DOHH2 (cell line): ENCODE results near the gene BSND.

Experiments used
- H3F3A ChIP-seq: fragments of 200-600 bp; sonication (generic), shearing (Covaris generic); 2 replicates; pipeline ENCODE4 v1.6.0; 2016; ENCODE audit warnings: antibody characterized with exemption, mild to moderate bottlenecking; ENCODE audit not compliant: control insufficient read depth, insufficient read depth
- H3K27ac ChIP-seq: fragments of 200-600 bp; sonication (generic); 2 replicates; pipeline ENCODE4 v1.5.1; 2014; ENCODE audit warnings: low read depth, mild to moderate bottlenecking, low read length, moderate library complexity
- H3K27me3 ChIP-seq: fragments of 200-600 bp; sonication (generic); 2 replicates; pipeline ENCODE4 v1.6.1; 2014; ENCODE audit warnings: mild to moderate bottlenecking, low read length, mixed read lengths; ENCODE audit not compliant: control insufficient read depth
- H3K36me3 ChIP-seq: fragments of 200-600 bp; sonication (generic); 2 replicates; pipeline ENCODE4 v1.6.1; 2014; ENCODE audit warnings: mild to moderate bottlenecking, low read length, moderate library complexity, mixed read lengths; ENCODE audit not compliant: control insufficient read depth
- H3K4me1 ChIP-seq: fragments of 200-600 bp; sonication (generic); 2 replicates; pipeline ENCODE4 v1.6.1; 2014; ENCODE audit warnings: mild to moderate bottlenecking, low read length, mixed read lengths; ENCODE audit not compliant: control insufficient read depth
- H3K4me2 ChIP-seq: fragments of 200-600 bp; sonication (generic); 2 replicates; pipeline ENCODE4 v1.6.0; 2014; ENCODE audit warnings: mild to moderate bottlenecking, low read length, moderate library complexity
- H3K4me3 ChIP-seq: fragments of 200-600 bp; sonication (generic); 2 replicates; pipeline ENCODE4 v1.5.1; 2014; ENCODE audit warnings: mild to moderate bottlenecking, low read length, mixed read lengths
- H3K79me2 ChIP-seq: fragments of 200-600 bp; sonication (generic); 2 replicates; pipeline ENCODE4 v1.6.1; 2014; ENCODE audit warnings: mild to moderate bottlenecking, low read length, mixed read lengths; ENCODE audit not compliant: control insufficient read depth
- H3K9me2 ChIP-seq: fragments of 200-600 bp; sonication (generic); replicated peaks from 2 replicates; pipeline ENCODE4 v1.6.1; 2014; ENCODE audit warnings: mild to moderate bottlenecking, low read length, mixed read lengths; ENCODE audit not compliant: control insufficient read depth
- H3K9me3 ChIP-seq: fragments of 200-600 bp; sonication (generic); 2 replicates; pipeline ENCODE4 v1.6.1; 2014; ENCODE audit warnings: antibody characterized with exemption, low read length, mixed read lengths; ENCODE audit not compliant: control insufficient read depth, insufficient read depth
- H4K20me1 ChIP-seq: fragments of 200-600 bp; sonication (generic); 2 replicates; pipeline ENCODE4 v1.6.0; 2014; ENCODE audit warnings: low read depth, mild to moderate bottlenecking, antibody characterized with exemption, low read length, moderate library complexity; ENCODE audit not compliant: control insufficient read depth, insufficient read depth
- CTCF ChIP-seq: fragments of 200-600 bp; sonication (generic); IDR thresholded peaks from one replicate; pipeline ENCODE4 v1.5.1; 2014; ENCODE audit warnings: antibody characterized with exemption, mild to moderate bottlenecking, low read depth, low read length; ENCODE audit not compliant: poor library complexity, severe bottlenecking
- EZH2phosphoT487 ChIP-seq: fragments of 200-600 bp; sonication (generic); IDR thresholded peaks from 2 replicates; pipeline ENCODE4 v1.6.1; 2017; ENCODE audit warnings: borderline replicate concordance, mild to moderate bottlenecking, antibody characterized with exemption, low read length, moderate library complexity, mixed read lengths

Gene BSND

DNA sequence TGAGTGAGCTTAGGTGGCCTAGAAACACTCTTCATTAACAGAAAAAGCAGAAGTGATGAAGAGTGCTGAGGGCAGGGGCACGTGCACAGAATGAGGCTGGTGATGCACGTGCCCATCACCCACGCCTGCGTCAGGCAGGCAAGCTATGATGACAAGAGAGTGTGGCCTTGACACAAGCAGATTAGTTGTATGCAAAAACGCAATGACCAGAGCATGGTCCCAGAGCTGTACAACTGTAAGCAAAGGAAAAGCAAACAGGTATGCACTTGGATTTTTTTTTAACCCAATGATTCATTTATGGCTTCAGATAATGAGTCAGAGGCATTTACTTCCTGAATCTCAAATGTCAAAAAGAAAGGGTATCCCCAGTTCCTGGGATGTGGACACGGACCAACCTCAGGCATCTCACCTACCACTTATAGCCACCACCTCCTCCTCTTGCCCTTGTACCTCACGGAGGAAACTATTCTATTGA, 27.4 kb upstream of the BSND start:
- Histone ChIP-seq H3K79me2 (no peaks in the 10 kb centered on the region), H3K27me3 (peaks cover 15% of the 10 kb centered on the region), H3K4me2 (no peak overlapping the region), H3K27ac (no peak overlapping the region), H3K4me1 (peaks cover 4% of the 10 kb centered on the region), H3K9me3 (no peaks in the 10 kb centered on the region), H3F3A (no peaks in the 10 kb centered on the region), H3K4me3 (no peak overlapping the region), H3K36me3 (no peaks in the 10 kb centered on the region), H4K20me1 (no peaks in the 10 kb centered on the region), H3K9me2 (no peaks in the 10 kb centered on the region)
- TF ChIP-seq EZH2phosphoT487 (no peak), CTCF (no peak)

- H3K4me1 ChIP-seq: no peaks in the 10 kb centered on the region
- no peak overlapping the region for H3K27ac ChIP-seq
- no peaks in the 10 kb centered on the region for H3K9me3 ChIP-seq
- H3K27me3 ChIP-seq: peaks cover 15% of the 10 kb centered on the region
- no peaks in the 10 kb centered on the region for H3F3A ChIP-seq
- H3K4me2 ChIP-seq: no peak overlapping the region
- H3K9me2 ChIP-seq: no peaks in the 10 kb centered on the region
- H3K79me2 ChIP-seq: no peaks in the 10 kb centered on the region
- H3K36me3 ChIP-seq: no peaks in the 10 kb centered on the region
- no peak overlapping the region for H3K4me3 ChIP-seq
- no peaks in the 10 kb centered on the region for H4K20me1 ChIP-seq
- no peak for TF ChIP-seq CTCF
- no peak for TF ChIP-seq EZH2phosphoT487
Measured at GRCh38 chr1:54972436-54972835, 26.3 kb upstream of the BSND start.

DNA sequence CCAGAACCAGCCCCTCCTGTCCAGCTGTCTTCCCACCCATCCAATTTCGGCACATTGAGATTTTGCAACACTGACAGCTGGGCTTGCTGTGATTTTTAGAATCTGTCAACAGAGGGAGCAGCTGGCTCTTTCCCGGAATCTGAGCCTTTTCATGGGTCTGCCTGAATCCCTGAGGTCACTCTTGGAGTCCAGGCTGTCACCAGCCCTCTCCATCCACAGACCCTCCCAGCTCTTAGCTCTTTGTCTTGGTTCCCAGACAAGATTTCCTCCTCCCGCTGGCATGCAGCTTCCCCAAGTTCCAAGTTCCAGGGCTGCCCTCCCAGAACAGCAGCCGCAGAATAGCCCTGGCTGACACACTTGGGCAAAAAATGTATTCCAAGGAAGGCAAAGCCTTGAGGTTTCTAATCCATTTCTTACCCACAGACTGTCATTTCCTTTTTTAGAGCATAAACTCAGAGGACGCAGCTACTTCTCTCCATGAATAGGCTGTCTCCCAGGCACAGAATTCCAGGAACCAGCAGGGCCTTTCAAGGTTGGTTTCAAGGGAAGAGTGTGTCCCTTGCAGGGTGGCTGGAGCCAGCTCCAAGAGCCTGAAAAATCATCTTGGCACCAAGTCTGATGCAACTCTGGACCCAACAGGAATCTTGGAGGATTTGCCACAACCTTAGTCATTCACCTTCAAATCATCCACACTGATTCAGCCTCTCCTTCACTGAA, 25.4 kb upstream of the BSND start:
- Histone ChIP-seq H3K4me3 (no peak overlapping the region), H3K27me3 (peaks cover 15% of the 10 kb centered on the region), H3F3A (no peaks in the 10 kb centered on the region), H3K4me1 (no peaks in the 10 kb centered on the region), H3K27ac (no peak overlapping the region), H4K20me1 (no peaks in the 10 kb centered on the region), H3K9me2 (no peaks in the 10 kb centered on the region), H3K36me3 (no peaks in the 10 kb centered on the region), H3K9me3 (no peaks in the 10 kb centered on the region), H3K79me2 (no peaks in the 10 kb centered on the region), H3K4me2 (no peak overlapping the region)
- TF ChIP-seq CTCF: no peak
- TF ChIP-seq EZH2phosphoT487: no peak
